ENCODE data around the gene PRPF8.
"Not testable (repeated sequence)": the region's sequence is repeated elsewhere in the genome, so short reads cannot be mapped to it uniquely, and the experiment has no call there.

Gene PRPF8

GRCh38 chr17:1703063-1703462 is 18.4 kb upstream of the PRPF8 start:
- Histone ChIP-seq H2AFZ (ENCODE audit: low read length) (no peak overlapping the region), H4K20me1 (ENCODE audit: insufficient read depth, low read length) (no peaks in the 10 kb centered on the region), H3F3A (ENCODE audit: insufficient read depth, low read length) (no peaks in the 10 kb centered on the region), H3K9ac (ENCODE audit: low read length) (no peak overlapping the region), H3K4me1 (ENCODE audit: insufficient read depth, low read length, severe bottlenecking) (no peaks in the 10 kb centered on the region), H3K27me3 (ENCODE audit: insufficient read depth, low read length) (peaks cover 5% of the 10 kb centered on the region; the same call in 1 of the 2 replicates), H3K9me3 (ENCODE audit: low read length) (no peaks in the 10 kb centered on the region), H3K4me3 (ENCODE audit: low read depth, low read length, poor library complexity, severe bottlenecking) (no peak overlapping the region), H3K4me2 (ENCODE audit: low read length) (no peak overlapping the region), H3K79me2 (ENCODE audit: insufficient read depth, low read length) (no peaks in the 10 kb centered on the region), H3K27ac (ENCODE audit: low read depth, low read length, poor library complexity, severe bottlenecking) (no peak overlapping the region), H3K9me2 (ENCODE audit: low read depth, low read length) (no peaks in the 10 kb centered on the region), H3K36me3 (ENCODE audit: insufficient read depth, low read length) (no peaks in the 10 kb centered on the region)
- TF ChIP-seq CTCF (IDR thresholded peaks at IDR 0.05; ENCODE audit: low read length) (no peak), EZH2 (IDR thresholded peaks at IDR 0.05; ENCODE audit: borderline replicate concordance, low read length) (no peak)

GRCh38 chr17:1699891-1700290 is 15.2 kb upstream of the PRPF8 start:
- H2AFZ ChIP-seq (ENCODE audit: low read length); H4K20me1 ChIP-seq (ENCODE audit: insufficient read depth, low read length); H3K79me2 ChIP-seq (ENCODE audit: insufficient read depth, low read length); H3F3A ChIP-seq (ENCODE audit: insufficient read depth, low read length); H3K9me2 ChIP-seq (ENCODE audit: low read depth, low read length); H3K4me1 ChIP-seq (ENCODE audit: insufficient read depth, low read length, severe bottlenecking); H3K27ac ChIP-seq (ENCODE audit: low read depth, low read length, poor library complexity, severe bottlenecking); H3K9me3 ChIP-seq (ENCODE audit: low read length); H3K4me3 ChIP-seq (ENCODE audit: low read depth, low read length, poor library complexity, severe bottlenecking); H3K4me2 ChIP-seq (ENCODE audit: low read length); H3K9ac ChIP-seq (ENCODE audit: low read length); H3K36me3 ChIP-seq (ENCODE audit: insufficient read depth, low read length); H3K27me3 ChIP-seq (ENCODE audit: insufficient read depth, low read length): not testable (repeated sequence)

GRCh38 chr17:1697681-1698080 is 13.0 kb upstream of the PRPF8 start:
- H3K27me3 ChIP-seq (ENCODE audit: insufficient read depth, low read length) = peaks cover under 1% of the 10 kb centered on the region; the same call in 1 of the 2 replicates
- no peaks in the 10 kb centered on the region for H3K9me2 ChIP-seq (ENCODE audit: low read depth, low read length)
- no peaks in the 10 kb centered on the region for H3K4me1 ChIP-seq (ENCODE audit: insufficient read depth, low read length, severe bottlenecking)
- no peak overlapping the region for H3K4me3 ChIP-seq (ENCODE audit: low read depth, low read length, poor library complexity, severe bottlenecking)
- TF ChIP-seq EZH2 (IDR thresholded peaks at IDR 0.05; ENCODE audit: borderline replicate concordance, low read length) = no peak
- TF ChIP-seq CTCF (IDR thresholded peaks at IDR 0.05; ENCODE audit: low read length) = no peak
- no peaks in the 10 kb centered on the region for H3K79me2 ChIP-seq (ENCODE audit: insufficient read depth, low read length)
- no peaks in the 10 kb centered on the region for H3F3A ChIP-seq (ENCODE audit: insufficient read depth, low read length)
- H3K36me3 ChIP-seq (ENCODE audit: insufficient read depth, low read length) = no peaks in the 10 kb centered on the region
- H3K9me3 ChIP-seq (ENCODE audit: low read length) = no peaks in the 10 kb centered on the region
- H3K4me2 ChIP-seq (ENCODE audit: low read length) = no peak overlapping the region
- no peaks in the 10 kb centered on the region for H4K20me1 ChIP-seq (ENCODE audit: insufficient read depth, low read length)
- H2AFZ ChIP-seq (ENCODE audit: low read length) = no peak overlapping the region
- H3K27ac ChIP-seq (ENCODE audit: low read depth, low read length, poor library complexity, severe bottlenecking) = no peak overlapping the region
- no peak overlapping the region for H3K9ac ChIP-seq (ENCODE audit: low read length)

- Histone ChIP-seq H3K9ac (ENCODE audit: low read length) (no peak overlapping the region), H3K36me3 (ENCODE audit: insufficient read depth, low read length) (no peaks in the 10 kb centered on the region)
These were observed 10.7 kb upstream of the PRPF8 start for GRCh38 chr17:1695365-1695764.

More at GRCh38 chr17:1695365-1695764, 10.7 kb upstream of the PRPF8 start:
- Histone ChIP-seq H3K4me3 (ENCODE audit: low read depth, low read length, poor library complexity, severe bottlenecking) (no peak overlapping the region), H3K9me3 (ENCODE audit: low read length) (no peaks in the 10 kb centered on the region), H3K27me3 (ENCODE audit: insufficient read depth, low read length) (no peaks in the 10 kb centered on the region), H3K9me2 (ENCODE audit: low read depth, low read length) (no peaks in the 10 kb centered on the region), H3K79me2 (ENCODE audit: insufficient read depth, low read length) (no peaks in the 10 kb centered on the region), H3K4me2 (ENCODE audit: low read length) (no peak overlapping the region), H3K27ac (ENCODE audit: low read depth, low read length, poor library complexity, severe bottlenecking) (no peak overlapping the region), H3K4me1 (ENCODE audit: insufficient read depth, low read length, severe bottlenecking) (no peaks in the 10 kb centered on the region), H3F3A (ENCODE audit: insufficient read depth, low read length) (no peaks in the 10 kb centered on the region), H2AFZ (ENCODE audit: low read length) (no peak overlapping the region), H4K20me1 (ENCODE audit: insufficient read depth, low read length) (no peaks in the 10 kb centered on the region)
- TF ChIP-seq EZH2 (IDR thresholded peaks at IDR 0.05; ENCODE audit: borderline replicate concordance, low read length) = no peak
- TF ChIP-seq CTCF (IDR thresholded peaks at IDR 0.05; ENCODE audit: low read length) = no peak
